ENCODE results near the gene CCT3.

GRCh38 chr1:156337052-156337887 lies 822 bp downstream of the CCT3 start:
- TF ChIP-seq CTCF (IDR thresholded peaks at IDR 0.05; ENCODE audit: insufficient read depth, low read depth, low read length): no peak
- TF ChIP-seq EZH2 (IDR thresholded peaks at IDR 0.05; ENCODE audit: insufficient read depth, low read length): no peak

All from astrocyte (in vitro differentiated cells and primary cell).